Measurements from ENCODE around the gene KSR1.

- TF ChIP-seq PATZ1 (CRISPR knock-in tag; IDR thresholded peaks at IDR 0.05; ENCODE audit: borderline replicate concordance) (no peak), ZNF8 (CRISPR knock-in tag; IDR thresholded peaks at IDR 0.05) (no peak), ESRRG (CRISPR knock-in tag; IDR thresholded peaks at IDR 0.05) (no peak), ZFP3 (CRISPR knock-in tag; IDR thresholded peaks at IDR 0.05) (no peak), RARB (CRISPR knock-in tag; IDR thresholded peaks at IDR 0.05) (no peak), GLIS3 (CRISPR knock-in tag; IDR thresholded peaks at IDR 0.05) (no peak), ZFP30 (CRISPR knock-in tag; IDR thresholded peaks at IDR 0.05) (no peak), TSHZ2 (CRISPR knock-in tag; IDR thresholded peaks at IDR 0.05) (no peak), CSDC2 (CRISPR knock-in tag; IDR thresholded peaks at IDR 0.05) (no peak), ARNTL (CRISPR knock-in tag; IDR thresholded peaks at IDR 0.05; ENCODE audit: borderline replicate concordance, low read depth) (no peak), PPARA (CRISPR knock-in tag; IDR thresholded peaks at IDR 0.05; ENCODE audit: borderline replicate concordance) (no peak), BACH2 (CRISPR knock-in tag; IDR thresholded peaks at IDR 0.05; ENCODE audit: borderline replicate concordance) (no peak)
These were observed 21.9 kb downstream of the KSR1 start for GRCh38 chr17:27477971-27478684.

Measured in SK-N-SH treated with all-trans-retinoic acid at 6 μM for 48 hours (cell line).